ENCODE measurements around the gene TRPV5. TPM values are rescaled to one million over a fixed set of nuclear protein-coding genes. Genes with fewer than 3 reads are reported as not detected.

TRPV5 gene
- total and polyA plus RNA-seq, 2 of the 4 experiments (the other 2 are of a cell fraction) = not detected

DNA sequence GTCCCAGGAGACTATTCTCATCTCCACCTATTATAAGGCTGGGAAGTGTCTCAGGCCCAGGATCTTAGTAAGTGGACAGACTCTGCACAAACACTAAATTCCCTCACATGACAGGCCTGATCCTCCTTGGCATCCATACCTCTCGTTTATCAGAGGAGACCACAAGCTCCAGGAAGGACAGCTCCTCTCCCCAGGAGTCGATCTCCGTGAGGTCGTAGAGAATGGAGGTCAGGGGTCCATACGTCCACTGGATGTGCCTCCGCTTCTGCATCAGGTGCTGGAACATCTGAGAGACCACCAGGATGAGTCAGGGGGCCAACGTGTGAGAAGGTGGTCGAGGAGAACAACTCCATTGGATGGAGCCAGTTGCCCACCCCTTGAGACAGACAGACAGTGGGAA, 5.6 kb downstream of the TRPV5 start:
- dilution Hi-C loops (cut with HindIII; ENCODE audit: low sequenced_read_pairs, unreplicated experiment) = no loop called here

More for the DNA sequence above, 5.6 kb downstream of the TRPV5 start:
- no peaks in the 10 kb centered on the region for H3K4me1 ChIP-seq (ENCODE audit: control insufficient read depth, insufficient read depth, low read length)
- H3K56ac ChIP-seq (ENCODE audit: extremely low read depth, insufficient read depth, low read length) = no peak overlapping the region
- no CpG with 5 or more reads among the region's 8 CpGs for WGBS, 2 experiments (ENCODE audit: extremely low coverage in 2 of 2, insufficient read length in 1 of 2)
- no peak overlapping the region for H2AFZ ChIP-seq (replicated peaks; ENCODE audit: low read length, poor library complexity)
- H4K5ac ChIP-seq (ENCODE audit: low read depth, low read length) = no peak overlapping the region
- no peak overlapping the region for H4K8ac ChIP-seq (ENCODE audit: low read depth in 2 of 2, low read length in 2 of 2)
- no peaks in the 10 kb centered on the region for H3K79me1 ChIP-seq (ENCODE audit: low read depth in 1 of 2, low read length in 2 of 2)
- H3K23ac ChIP-seq (ENCODE audit: low read depth, low read length) = no peak overlapping the region
- H2AK9ac ChIP-seq (replicated peaks; ENCODE audit: low read depth, low read length, poor library complexity) = no peak overlapping the region
- DNase-seq = no peak
- TF ChIP-seq RCOR1 (IDR thresholded peaks at IDR 0.05; ENCODE audit: insufficient replicate concordance, low read length) (no peak), CHD1 (IDR thresholded peaks at IDR 0.05; ENCODE audit: low read depth, low read length) (no peak), BHLHE40 (IDR thresholded peaks at IDR 0.05; ENCODE audit: low read depth, low read length) (no peak), SMC3 (IDR thresholded peaks at IDR 0.05; ENCODE audit: low read depth, low read length) (no peak), MAFK (IDR thresholded peaks at IDR 0.05; ENCODE audit: low read depth, low read length) (no peak), MAZ (IDR thresholded peaks at IDR 0.05; ENCODE audit: borderline replicate concordance, low read depth, low read length) (no peak), RAD21 (IDR thresholded peaks at IDR 0.05; ENCODE audit: low read length) (no peak), RFX5 (IDR thresholded peaks at IDR 0.05; ENCODE audit: low read depth, low read length) (no peak), FOS (IDR thresholded peaks at IDR 0.05; ENCODE audit: low read depth, low read length) (no peak)
- TF ChIP-seq, protein P1, sequence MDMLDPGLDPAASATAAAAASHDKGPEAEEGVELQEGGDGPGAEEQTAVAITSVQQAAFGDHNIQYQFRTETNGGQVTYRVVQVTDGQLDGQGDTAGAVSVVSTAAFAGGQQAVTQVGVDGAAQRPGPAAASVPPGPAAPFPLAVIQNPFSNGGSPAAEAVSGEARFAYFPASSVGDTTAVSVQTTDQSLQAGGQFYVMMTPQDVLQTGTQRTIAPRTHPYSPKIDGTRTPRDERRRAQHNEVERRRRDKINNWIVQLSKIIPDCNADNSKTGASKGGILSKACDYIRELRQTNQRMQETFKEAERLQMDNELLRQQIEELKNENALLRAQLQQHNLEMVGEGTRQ (IDR thresholded peaks at IDR 0.05; ENCODE audit: low read depth, low read length) = no peak
- TF ChIP-seq, protein P2, sequence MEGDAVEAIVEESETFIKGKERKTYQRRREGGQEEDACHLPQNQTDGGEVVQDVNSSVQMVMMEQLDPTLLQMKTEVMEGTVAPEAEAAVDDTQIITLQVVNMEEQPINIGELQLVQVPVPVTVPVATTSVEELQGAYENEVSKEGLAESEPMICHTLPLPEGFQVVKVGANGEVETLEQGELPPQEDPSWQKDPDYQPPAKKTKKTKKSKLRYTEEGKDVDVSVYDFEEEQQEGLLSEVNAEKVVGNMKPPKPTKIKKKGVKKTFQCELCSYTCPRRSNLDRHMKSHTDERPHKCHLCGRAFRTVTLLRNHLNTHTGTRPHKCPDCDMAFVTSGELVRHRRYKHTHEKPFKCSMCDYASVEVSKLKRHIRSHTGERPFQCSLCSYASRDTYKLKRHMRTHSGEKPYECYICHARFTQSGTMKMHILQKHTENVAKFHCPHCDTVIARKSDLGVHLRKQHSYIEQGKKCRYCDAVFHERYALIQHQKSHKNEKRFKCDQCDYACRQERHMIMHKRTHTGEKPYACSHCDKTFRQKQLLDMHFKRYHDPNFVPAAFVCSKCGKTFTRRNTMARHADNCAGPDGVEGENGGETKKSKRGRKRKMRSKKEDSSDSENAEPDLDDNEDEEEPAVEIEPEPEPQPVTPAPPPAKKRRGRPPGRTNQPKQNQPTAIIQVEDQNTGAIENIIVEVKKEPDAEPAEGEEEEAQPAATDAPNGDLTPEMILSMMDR (conservative IDR thresholded peaks at IDR 0.05; ENCODE audit: low read depth, low read length) = no peak
- no peak overlapping the region for H2BK20ac ChIP-seq (ENCODE audit: low read depth, low read length)
- H3K4ac ChIP-seq (ENCODE audit: low read depth, low read length) = no peak overlapping the region
- H3K9ac ChIP-seq (ENCODE audit: low read depth, low read length) = no peak overlapping the region
- CTCF ChIA-PET = no interaction called here
- H3K27ac ChIP-seq (ENCODE audit: insufficient read depth, low read length) = no peak overlapping the region
- H2AK5ac ChIP-seq (ENCODE audit: low read depth, low read length) = no peak overlapping the region
- no peak overlapping the region for H3K18ac ChIP-seq (ENCODE audit: low read depth, low read length)
- no peak overlapping the region for H2BK120ac ChIP-seq (ENCODE audit: low read depth, low read length)
- H3K9me1 ChIP-seq (ENCODE audit: insufficient read depth, low read length) = no peaks in the 10 kb centered on the region
- H2BK15ac ChIP-seq (ENCODE audit: low read depth, low read length) = no peak overlapping the region
- no peaks in the 10 kb centered on the region for H4K20me1 ChIP-seq (ENCODE audit: insufficient read depth, low read length)
- H3K36me3 ChIP-seq (ENCODE audit: control insufficient read depth, insufficient read depth, low read length) = no peaks in the 10 kb centered on the region
- no peak overlapping the region for H3K4me3 ChIP-seq (ENCODE audit: insufficient read depth, low read depth, low read length)
- in situ Hi-C loops (cut with MboI; ENCODE audit: low sequenced_read_pairs) = no loop called here
- H3K27me3 ChIP-seq (ENCODE audit: control insufficient read depth, insufficient read depth, low read length) = no peaks in the 10 kb centered on the region
- ATAC-seq (ENCODE audit: low read depth) = no peak
- no peak overlapping the region for H3K4me2 ChIP-seq (ENCODE audit: low read depth, low read length)
- H2BK5ac ChIP-seq (ENCODE audit: low read depth, low read length, poor library complexity, severe bottlenecking) = no peak overlapping the region
- H3K14ac ChIP-seq (replicated peaks; ENCODE audit: low read depth, low read length) = no peak overlapping the region
- H4K91ac ChIP-seq (ENCODE audit: insufficient read depth, low read depth, low read length) = no peak overlapping the region
- no TSS peak for BruUV-seq (replicated peaks)
- peaks cover 10% of the 10 kb centered on the region; the same call in 1 of the 2 replicates for H3K9me3 ChIP-seq (ENCODE audit: control insufficient read depth, insufficient read depth, low read length)
- POLR2A ChIA-PET (ENCODE audit: unreplicated experiment) = no interaction called here
- intact Hi-C loops (cut with micrococcal nuclease) = no loop called here
